ENCODE data around the gene CHSY1. TPM values are rescaled to one million over a fixed set of nuclear protein-coding genes. Genes with fewer than 3 reads are reported as not detected.
A peak's percentile ranks its signal among the peaks of the same experiment; 100 is the strongest.

The CHSY1 gene
- total and polyA plus RNA-seq, 2 donors (not counting 1 experiment from before 2014, with no cell fraction given), result 4.7 to 20.3 TPM

GRCh38 chr15:101242999-101243336 is 8.9 kb downstream of the CHSY1 start:
- CTCF ChIA-PET, result interaction anchor here (0.7 to 6.8 kb wide), 4 partner anchors 9 to 121 kb away, joined by 4 to 33 read pairs (median 9); partner anchors contain the start of gene CHSY1
- H3K4me1 Mint-ChIP-seq, result peaks cover 86% of the 10 kb centered on the region
- 100% methylated on average over 1 of the region's 6 CpGs for WGBS (ENCODE audit: insufficient coverage)
- Histone ChIP-seq H3K79me2 (ENCODE audit: control insufficient read depth, insufficient read depth, low read length) (peaks cover 90% of the 10 kb centered on the region), H3K9ac (ENCODE audit: low read length) (peak overlapping the region; percentile 43), H3K27me3 (replicated peaks in 1 of 4; ENCODE audit: control extremely low read depth in 1 of 4, control insufficient read depth in 3 of 4, insufficient read depth in 4 of 4, low read length in 3 of 4) (no peaks in the 10 kb centered on the region), H4K20me1 (ENCODE audit: control insufficient read depth, insufficient read depth, low read length, poor library complexity, severe bottlenecking) (peaks cover 16% of the 10 kb centered on the region), H2AFZ (ENCODE audit: insufficient read depth, low read depth, low read length, poor library complexity, severe bottlenecking) (peak overlapping the region; percentile 40), H3K4me1 (ENCODE audit: control insufficient read depth in 2 of 2, insufficient read depth in 2 of 2, low read length in 2 of 2) (peaks cover 79% of the 10 kb centered on the region in 2 donors), H3K36me3 (replicated peaks in 1 of 2; ENCODE audit: control extremely low read depth in 1 of 2, control insufficient read depth in 1 of 2, extremely low read depth in 1 of 2, insufficient read depth in 2 of 2, low read length in 1 of 2) (no peaks in the 10 kb centered on the region), H3K4me3 (ENCODE audit: control extremely low read depth in 1 of 5, extremely low read depth in 1 of 5, insufficient read depth in 1 of 5, low read depth in 2 of 5, low read length in 4 of 5) (peak overlapping the region in 1 of 5 experiments; percentile 41), H3K27ac (ENCODE audit: low read length in 2 of 2) (peak overlapping the region in 1 of 2 donors; percentile 46), H3K4me2 (replicated peaks; ENCODE audit: low read depth, low read length, poor library complexity, severe bottlenecking) (peak overlapping the region; percentile 71), H3K9me3 (ENCODE audit: control extremely low read depth in 1 of 3, control insufficient read depth in 2 of 3, insufficient read depth in 1 of 3, low read length in 2 of 3) (no peaks in the 10 kb centered on the region)
- H3K9me3 Mint-ChIP-seq (ENCODE audit: insufficient read depth), result no peaks in the 10 kb centered on the region
- H3K4me3 Mint-ChIP-seq, result peak overlapping the region; percentile 66
- DNase-seq (no peak), ATAC-seq (ENCODE audit: low read depth) (no peak)
- intact Hi-C loops (cut with micrococcal nuclease), result loop anchor here (1.0 to 2.0 kb wide), 3 partner anchors 9 to 640 kb away; partner anchors contain the start of genes ASB7, CHSY1 and LINS1
- TF ChIP-seq CTCF (IDR thresholded peaks at IDR 0.05), result no peak
- TF ChIP-seq EZH2 (IDR thresholded peaks at IDR 0.05; ENCODE audit: borderline replicate concordance, insufficient read depth, low read depth, low read length, poor library complexity, severe bottlenecking), result no peak
- peak overlapping the region; percentile 73 for H3K27ac Mint-ChIP-seq
- POLR2A ChIA-PET, result interaction anchor here (1.6 kb wide), 1 partner anchor 9 kb away, joined by 10 read pairs; the partner anchor contains the start of gene CHSY1
- no peaks in the 10 kb centered on the region for H3K27me3 Mint-ChIP-seq
